Esophagus muscularis mucosa (tissue), 4 donors: ENCODE data around the gene MDH1B. TPM values are rescaled to one million over a fixed set of nuclear protein-coding genes. Genes with fewer than 3 reads are reported as not detected.
A peak's percentile ranks its signal among the peaks of the same experiment; 100 is the strongest.

Experiments used
- DNase-seq: peaks from one replicate; pipeline ENCODE4 v3.0.0-alpha.2; 2017; ENCODE audit errors: extremely low spot score
- H3K27ac ChIP-seq, 4 donors: fragments of 200-600 bp; sonication (generic); replicated peaks in 1 of 4; 1 replicate in 3 of 4; 2 replicates in 1 of 4; pipeline ENCODE4 v1.5.1; 2016 to 2019; ENCODE audit warnings: mild to moderate bottlenecking in 1 of 4
- H3K27me3 ChIP-seq, 4 donors: fragments of 200-600 bp; sonication (generic); one replicate each; pipeline versions ENCODE4 v1.5.1 to v1.6.0; 2016 to 2019
- H3K36me3 ChIP-seq, 4 donors: fragments of 200-600 bp; sonication (generic); one replicate each; pipeline ENCODE4 v1.5.1; 2016 to 2019
- H3K4me1 ChIP-seq, 4 donors: fragments of 200-600 bp; sonication (generic); one replicate each; pipeline ENCODE4 v1.5.1; 2016 to 2019
- H3K4me3 ChIP-seq, 4 donors: fragments of 200-600 bp; sonication (generic); 1 replicate in 2 of 4; 2 replicates in 2 of 4; pipeline ENCODE4 v1.5.1; 2016 to 2019; ENCODE audit warnings: mild to moderate bottlenecking in 4 of 4, moderate library complexity in 1 of 4
- H3K9me3 ChIP-seq, 4 donors: fragments of 200-600 bp; sonication (generic); 1 replicate in 3 of 4; 2 replicates in 1 of 4; pipeline ENCODE4 v1.5.1; 2016 to 2019
- EP300 ChIP-seq: sonication (generic); formaldehyde crosslinking; IDR thresholded peaks from one replicate; pipeline ENCODE4 v1.6.1; 2017; ENCODE audit warnings: antibody characterized with exemption
- POLR2A ChIP-seq: fragments of 450-650 bp; IDR thresholded peaks from one replicate; pipeline ENCODE4 v1.6.1; 2017; ENCODE audit warnings: antibody characterized with exemption, moderate library complexity, mild to moderate bottlenecking, low read depth
- POLR2AphosphoS5 ChIP-seq, 2 donors: sonication (generic); formaldehyde crosslinking; IDR thresholded peaks; one replicate each; pipeline ENCODE4 v1.6.1; 2017; ENCODE audit warnings: antibody characterized with exemption in 2 of 2
- WGBS: methylation state at CpG from one replicate; pipeline ENCODE4 v1.1.5; 2018; 5-methylcytosine and 5-hydroxymethylcytosine counted together
- intact Hi-C: fragments of 100-400 bp; cut with DNase I; formaldehyde crosslinking; loops from one replicate; pipeline ENCODE4 v1.15.1; 2023
- total RNA-seq, 4 donors: library from RNA; depleted of rRNA; stranded (reverse); fragments of >200 nt; gene quantifications; one replicate each; pipeline versions ENCODE4 v1.1.0 to v1.2.1, GENCODE V29; 2016
- TF ChIP-seq, protein P1 (sequence below), 3 experiments: fragments of 200-600 bp in 2 of 3; fragments of 450-650 bp in 1 of 3; sonication (generic) in 2 of 3; IDR thresholded peaks; one replicate each; pipeline ENCODE4 v1.5.1; 2017 to 2019; ENCODE audit warnings: antibody characterized with exemption in 3 of 3, mild to moderate bottlenecking in 2 of 3, moderate library complexity in 1 of 3

Gene MDH1B
- total RNA-seq, 4 donors from 2014 or later = 0.19 to 1.2 (median 0.75) TPM

GRCh38 chr2:206804326-206804725 lies 39.2 kb upstream of the MDH1B start:
- 66% methylated on average over 5 of the region's 5 CpGs for WGBS
- no peak overlapping the region for H3K27ac ChIP-seq
- intact Hi-C loops = loop anchor here (5.0 kb wide), 1 partner anchor 173 kb away; no protein-coding TSS in a partner anchor
- TF ChIP-seq, protein P1, sequence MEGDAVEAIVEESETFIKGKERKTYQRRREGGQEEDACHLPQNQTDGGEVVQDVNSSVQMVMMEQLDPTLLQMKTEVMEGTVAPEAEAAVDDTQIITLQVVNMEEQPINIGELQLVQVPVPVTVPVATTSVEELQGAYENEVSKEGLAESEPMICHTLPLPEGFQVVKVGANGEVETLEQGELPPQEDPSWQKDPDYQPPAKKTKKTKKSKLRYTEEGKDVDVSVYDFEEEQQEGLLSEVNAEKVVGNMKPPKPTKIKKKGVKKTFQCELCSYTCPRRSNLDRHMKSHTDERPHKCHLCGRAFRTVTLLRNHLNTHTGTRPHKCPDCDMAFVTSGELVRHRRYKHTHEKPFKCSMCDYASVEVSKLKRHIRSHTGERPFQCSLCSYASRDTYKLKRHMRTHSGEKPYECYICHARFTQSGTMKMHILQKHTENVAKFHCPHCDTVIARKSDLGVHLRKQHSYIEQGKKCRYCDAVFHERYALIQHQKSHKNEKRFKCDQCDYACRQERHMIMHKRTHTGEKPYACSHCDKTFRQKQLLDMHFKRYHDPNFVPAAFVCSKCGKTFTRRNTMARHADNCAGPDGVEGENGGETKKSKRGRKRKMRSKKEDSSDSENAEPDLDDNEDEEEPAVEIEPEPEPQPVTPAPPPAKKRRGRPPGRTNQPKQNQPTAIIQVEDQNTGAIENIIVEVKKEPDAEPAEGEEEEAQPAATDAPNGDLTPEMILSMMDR (IDR thresholded peaks at IDR 0.05) = no peak
- no peak for TF ChIP-seq POLR2AphosphoS5 (IDR thresholded peaks at IDR 0.05)
- no peak for DNase-seq
- H3K4me3 ChIP-seq = no peak overlapping the region
- H3K27me3 ChIP-seq = no peaks in the 10 kb centered on the region
- peaks cover 7 to 19% (median 14%) of the 10 kb centered on the region in 4 donors for H3K4me1 ChIP-seq
- H3K36me3 ChIP-seq = no peaks in the 10 kb centered on the region
- H3K9me3 ChIP-seq = no peaks in the 10 kb centered on the region

DNA sequence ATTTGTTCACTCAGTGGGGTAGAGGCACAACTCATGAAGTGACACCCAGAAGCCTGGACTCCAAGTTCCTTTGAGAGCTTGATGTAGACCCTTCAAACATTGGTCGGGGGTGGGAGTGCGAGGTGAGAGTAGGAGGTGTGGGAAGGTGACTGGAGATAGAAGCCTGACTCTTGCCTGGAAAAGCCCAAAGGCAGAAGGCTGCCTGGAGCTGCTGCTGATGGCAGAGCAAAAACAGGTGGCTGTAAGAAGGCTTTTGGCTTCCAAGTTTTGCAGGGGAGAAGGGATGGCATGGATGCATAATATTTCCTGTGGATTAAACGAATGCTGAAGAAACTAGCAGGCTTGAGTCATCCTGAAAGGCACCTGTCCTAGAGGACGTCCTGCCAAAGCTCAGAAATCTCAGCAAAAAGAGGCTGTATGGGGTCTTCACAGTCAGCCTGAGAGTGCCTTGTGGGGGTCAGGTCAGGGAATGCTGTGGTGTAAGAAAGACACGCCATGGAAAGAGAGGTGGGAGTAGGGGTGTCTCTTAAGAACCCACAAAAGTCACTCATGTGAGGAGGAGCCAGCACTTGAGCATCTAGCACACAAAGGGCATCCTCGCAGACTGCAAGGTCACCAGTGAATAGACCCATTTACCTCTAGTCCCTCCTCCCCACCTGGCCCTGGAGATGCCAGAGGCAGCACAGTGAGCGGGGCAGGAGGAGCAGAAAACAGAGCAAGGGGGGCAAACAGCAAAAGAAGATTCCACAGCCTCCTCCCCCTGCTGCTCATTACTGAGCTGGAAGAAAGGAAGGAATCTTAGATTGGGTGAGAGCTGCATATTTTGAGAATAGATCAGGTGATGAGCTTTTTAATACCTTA lies 37.8 kb upstream of the MDH1B start:
- WGBS = 90% methylated on average over 7 of the region's 7 CpGs
- no peaks in the 10 kb centered on the region for H3K36me3 ChIP-seq
- H3K9me3 ChIP-seq = no peaks in the 10 kb centered on the region
- no peak for TF ChIP-seq POLR2A
- no peak for TF ChIP-seq EP300
- TF ChIP-seq, protein P1 (IDR thresholded peaks at IDR 0.05) = no peak
- TF ChIP-seq POLR2AphosphoS5 (IDR thresholded peaks at IDR 0.05) = no peak
- H3K27me3 ChIP-seq = no peaks in the 10 kb centered on the region
- H3K4me1 ChIP-seq = peaks cover 7 to 19% (median 14%) of the 10 kb centered on the region in 4 donors
- H3K27ac ChIP-seq = no peak overlapping the region
- no peak overlapping the region for H3K4me3 ChIP-seq
- intact Hi-C loops = loop anchor here (5.0 kb wide), 1 partner anchor 174 kb away; no protein-coding TSS in a partner anchor
- DNase-seq = no peak

GRCh38 chr2:206801418-206802189 lies 36.5 kb upstream of the MDH1B start:
- Histone ChIP-seq H3K9me3 (no peaks in the 10 kb centered on the region), H3K36me3 (peaks cover 0 to 1% (median 0%) of the 10 kb centered on the region in 4 donors), H3K4me1 (peaks cover 7 to 19% (median 14%) of the 10 kb centered on the region in 4 donors), H3K4me3 (no peak overlapping the region), H3K27me3 (no peaks in the 10 kb centered on the region), H3K27ac (no peak overlapping the region)
- no peak for TF ChIP-seq POLR2A
- TF ChIP-seq POLR2AphosphoS5 (IDR thresholded peaks at IDR 0.05) = no peak
- no peak for TF ChIP-seq EP300
- TF ChIP-seq, protein P1 (IDR thresholded peaks at IDR 0.05) = no peak
- DNase-seq = no peak
- WGBS = 68% methylated on average over 9 of the region's 9 CpGs
- intact Hi-C loops = loop anchor here (2.0 to 5.0 kb wide), 2 partner anchors 176 to 673 kb away; no protein-coding TSS in a partner anchor

DNA sequence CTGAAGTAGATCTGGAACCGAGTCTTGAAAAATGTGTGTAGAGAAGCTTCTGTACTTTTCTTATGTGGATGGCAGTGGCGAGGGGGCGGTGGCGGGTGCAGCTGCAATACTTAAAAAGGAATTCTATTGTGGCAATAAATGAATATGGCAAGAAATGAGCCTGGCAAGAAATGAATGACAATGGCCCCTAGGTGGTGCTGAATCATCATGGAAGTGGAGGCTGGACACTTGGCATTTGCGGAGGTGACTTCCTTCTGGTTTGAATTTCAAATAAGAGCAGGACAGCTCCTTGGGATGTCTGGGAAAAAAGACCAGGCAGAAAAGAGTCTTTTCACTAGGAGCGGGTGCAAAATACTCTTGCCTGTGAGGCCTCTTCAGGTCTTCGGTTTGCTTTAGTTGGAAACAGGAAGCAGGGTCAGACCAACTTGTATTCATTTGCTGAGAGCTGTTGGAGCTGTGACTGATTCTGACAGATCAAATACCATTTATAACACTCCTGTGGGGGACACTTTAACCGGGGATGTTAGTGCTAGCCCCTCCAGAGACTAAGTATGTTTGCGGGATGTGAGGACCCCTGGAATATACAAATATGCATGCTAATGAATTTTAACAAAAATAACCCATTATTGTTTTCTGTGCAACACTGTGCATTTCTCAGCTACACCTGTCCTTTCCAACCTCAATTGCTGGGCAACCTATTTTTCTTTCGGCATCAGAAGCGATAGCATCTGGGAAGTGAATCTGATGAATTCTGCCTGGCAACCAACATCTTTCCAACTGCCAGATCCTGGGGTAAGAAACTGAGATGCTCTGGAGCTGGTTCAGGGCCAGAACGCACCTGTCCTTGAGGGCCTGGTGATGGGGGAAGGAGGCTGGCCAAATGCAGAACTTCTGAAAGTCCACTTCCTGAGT lies 35.6 kb upstream of the MDH1B start:
- TF ChIP-seq, protein P1 (IDR thresholded peaks at IDR 0.05) = peak; percentile 70 to 78 (median 75)
- no peak for TF ChIP-seq POLR2A
- peak; percentile 21 to 60 for TF ChIP-seq POLR2AphosphoS5 (IDR thresholded peaks at IDR 0.05)
- TF ChIP-seq EP300 = no peak
- peak overlapping the region in 2 of 4 donors; percentile 37 to 38 for H3K27ac ChIP-seq
- DNase-seq = no peak

More for the DNA sequence above, 35.6 kb upstream of the MDH1B start:
- Histone ChIP-seq H3K9me3 (no peaks in the 10 kb centered on the region), H3K36me3 (peaks cover 0 to 10% (median under 1%) of the 10 kb centered on the region in 4 donors), H3K4me3 (no peak overlapping the region), H3K4me1 (peaks cover 7 to 19% (median 14%) of the 10 kb centered on the region in 4 donors), H3K27me3 (no peaks in the 10 kb centered on the region)
- intact Hi-C loops = loop anchor here (2.0 to 5.0 kb wide), 2 partner anchors 177 to 674 kb away; no protein-coding TSS in a partner anchor
- 24% methylated on average over 10 of the region's 12 CpGs for WGBS
